Spleen (tissue), 11 donors: ENCODE results near the gene TJP1. TPM values are rescaled to one million over a fixed set of nuclear protein-coding genes. Genes with fewer than 3 reads are reported as not detected.

ENCODE experiments used
- DNase-seq: peaks from one replicate; pipeline ENCODE4 v3.0.0-alpha.2; 2020
- H3K27ac ChIP-seq, 8 donors: fragments of 200-600 bp; sonication (generic) in 7 of 8; 1 replicate in 4 of 8; 2 replicates in 4 of 8; pipeline versions ENCODE4 v1.5.0 to v1.8.0; 2016 to 2021; ENCODE audit warnings: inconsistent platforms in 4 of 8, mild to moderate bottlenecking in 4 of 8, moderate library complexity in 1 of 8
- H3K27me3 ChIP-seq, 7 donors: fragments of 200-600 bp; sonication (generic) in 6 of 7; replicated peaks in 1 of 7; 1 replicate in 4 of 7; 2 replicates in 3 of 7; pipeline versions ENCODE4 v1.5.0 to v1.8.0; 2016 to 2021; ENCODE audit warnings: inconsistent platforms in 3 of 7, mild to moderate bottlenecking in 1 of 7
- H3K36me3 ChIP-seq, 6 donors: fragments of 200-600 bp; sonication (generic) in 5 of 6; 1 replicate in 4 of 6; 2 replicates in 2 of 6; pipeline versions ENCODE4 v1.5.0 to v1.8.0; 2016 to 2021; ENCODE audit warnings: inconsistent platforms in 2 of 6
- H3K4me1 ChIP-seq, 6 donors: fragments of 200-600 bp; sonication (generic) in 5 of 6; 1 replicate in 3 of 6; 2 replicates in 3 of 6; pipeline versions ENCODE4 v1.5.0 to v1.8.0; 2016 to 2021; ENCODE audit warnings: inconsistent platforms in 3 of 6
- H3K4me3 ChIP-seq, 8 donors: fragments of 200-600 bp; sonication (generic) in 7 of 8; 1 replicate in 4 of 8; 2 replicates in 4 of 8; pipeline versions ENCODE4 v1.5.0 to v1.8.0; 2016 to 2021; ENCODE audit warnings: inconsistent platforms in 4 of 8, mild to moderate bottlenecking in 4 of 8, moderate library complexity in 2 of 8
- H3K9me3 ChIP-seq, 8 donors: fragments of 200-600 bp; sonication (generic) in 7 of 8; 1 replicate in 4 of 8; 2 replicates in 4 of 8; pipeline versions ENCODE4 v1.5.0 to v1.8.0; 2016 to 2021; ENCODE audit warnings: inconsistent platforms in 4 of 8
- CTCF ChIP-seq, 11 experiments: fragments of 200-600 bp in 7 of 11; fragments of 450-650 bp in 4 of 11; sonication (generic) in 4 of 11; IDR thresholded peaks in 8 of 11; conservative IDR thresholded peaks in 3 of 11; 1 replicate in 7 of 11; 2 replicates in 4 of 11; pipeline versions ENCODE4 v1.4.0 to v1.8.0; 2016 to 2021; ENCODE audit warnings: antibody characterized with exemption in 11 of 11, inconsistent platforms in 4 of 11, mild to moderate bottlenecking in 1 of 11
- POLR2A ChIP-seq, 3 donors: fragments of 450-650 bp; IDR thresholded peaks; one replicate each; pipeline ENCODE4 v1.5.1; 2017; ENCODE audit warnings: antibody characterized with exemption in 3 of 3, mild to moderate bottlenecking in 1 of 3
- POLR2AphosphoS5 ChIP-seq, 3 donors: sonication (generic); formaldehyde crosslinking; IDR thresholded peaks; one replicate each; pipeline ENCODE4 v1.5.1; 2017; ENCODE audit warnings: antibody characterized with exemption in 3 of 3
- WGBS, 5 donors: extraction: QIAGEN DNeasy Blood & Tissue Kit in 3 of 5; methylation state at CpG; one replicate each; pipeline versions ENCODE4 v1.1.5 to v1.1.7; 2013 to 2018; 5-methylcytosine and 5-hydroxymethylcytosine counted together
- intact Hi-C: fragments of 100-400 bp; cut with DNase I; formaldehyde crosslinking; loops from one replicate; pipeline ENCODE4 v1.15.0; 2023; ENCODE audit warnings: low total_unique reads
- polyA plus RNA-seq, 3 donors: library from polyadenylated mRNA; stranded (reverse); fragments of 200-250 nt; gene quantifications; one replicate each; pipeline ENCODE4 v1.2.1, GENCODE V29; 2013
- total RNA-seq, 7 donors: library from RNA; depleted of rRNA in 3 of 7; stranded (reverse); fragments of >200 nt in 3 of 7; fragmentation: NEBNext Ultra II Directional in 4 of 7; extraction: Animal tissue kit (Norgen Biotek cat#: 25700) in 4 of 7; gene quantifications; one replicate each; pipeline versions ENCODE4 v1.1.0 to v1.2.1, GENCODE V29; 2016 to 2021
- donor health status: healthy with polysubstance abuse.
- donor health status: DM: no; HTN: no; CAD: no; lungs with moderate emphysema.
- donor health status: DM: no; HTN: no; CAD: no.
- donor health status: Bipolar disorder and iron deficiency.
- donor health status: healthy.
- donor health status: DM: no; HTN: no; CAD: no.
- donor health status: DM: yes; HTN: yes; CAD: no.

The TJP1 gene
- total and polyA plus RNA-seq, 10 donors: 2.9 to 71.8 (median 49.7) TPM

- 57 to 69% (median 60%) methylated on average over 5 of the region's 5 CpGs for whole genome bisulfite sequencing, 5 donors
- DNase-seq: no peak
- H3K27ac ChIP-seq: no peak overlapping the region
These were observed 35.0 kb upstream of the TJP1 start for GRCh38 chr15:29857221-29857789.

GRCh38 chr15:29854413-29854812, 32.1 kb upstream of the TJP1 start:
- peaks cover 0 to 24% (median 14%) of the 10 kb centered on the region in 8 donors for H3K9me3 ChIP-seq
- TF ChIP-seq POLR2AphosphoS5 (IDR thresholded peaks at IDR 0.05): no peak
- no peaks in the 10 kb centered on the region for H3K27me3 ChIP-seq
- no peaks in the 10 kb centered on the region for H3K4me1 ChIP-seq
- intact Hi-C loops: no loop called here
- H3K27ac ChIP-seq: no peak overlapping the region
- no peak overlapping the region for H3K4me3 ChIP-seq
- no peaks in the 10 kb centered on the region for H3K36me3 ChIP-seq
- no peak for DNase-seq
- 55 to 74% (median 60%) methylated on average over 6 of the region's 6 CpGs for WGBS, 5 donors

More at GRCh38 chr15:29857221-29857789, 35.0 kb upstream of the TJP1 start:
- H3K4me3 ChIP-seq: no peak overlapping the region
- H3K9me3 ChIP-seq: no peaks in the 10 kb centered on the region
- no peaks in the 10 kb centered on the region for H3K27me3 ChIP-seq
- intact Hi-C loops: no loop called here
- TF ChIP-seq POLR2A (IDR thresholded peaks at IDR 0.05) (no peak), CTCF (IDR thresholded peaks at IDR 0.05 in 8 of 11, conservative IDR thresholded peaks at IDR 0.05 in 3 of 11) (no peak), POLR2AphosphoS5 (IDR thresholded peaks at IDR 0.05) (no peak)
- no peaks in the 10 kb centered on the region for H3K4me1 ChIP-seq
- no peaks in the 10 kb centered on the region for H3K36me3 ChIP-seq

GRCh38 chr15:29853211-29853987, 31.1 kb upstream of the TJP1 start:
- Histone ChIP-seq H3K4me3 (no peak overlapping the region), H3K27ac (no peak overlapping the region), H3K27me3 (no peaks in the 10 kb centered on the region), H3K36me3 (no peaks in the 10 kb centered on the region), H3K9me3 (peaks cover 0 to 30% (median 14%) of the 10 kb centered on the region in 8 donors), H3K4me1 (no peaks in the 10 kb centered on the region)
- intact Hi-C loops: no loop called here
- 91 to 96% (median 92%) methylated on average over 8 of the region's 8 CpGs for WGBS, 5 donors
- no peak for DNase-seq
- TF ChIP-seq CTCF (IDR thresholded peaks at IDR 0.05 in 8 of 11, conservative IDR thresholded peaks at IDR 0.05 in 3 of 11) (no peak), POLR2AphosphoS5 (IDR thresholded peaks at IDR 0.05) (no peak), POLR2A (IDR thresholded peaks at IDR 0.05) (no peak)

- DNase-seq: no peak
- H3K36me3 ChIP-seq: no peaks in the 10 kb centered on the region
- no peaks in the 10 kb centered on the region for H3K4me1 ChIP-seq
- intact Hi-C loops: no loop called here
- no peaks in the 10 kb centered on the region for H3K27me3 ChIP-seq
- 90 to 95% (median 91%) methylated on average over 3 of the region's 3 CpGs for WGBS, 5 donors
- peaks cover 0 to 42% (median 24%) of the 10 kb centered on the region in 8 donors for H3K9me3 ChIP-seq
- H3K27ac ChIP-seq: no peak overlapping the region
- H3K4me3 ChIP-seq: no peak overlapping the region
- TF ChIP-seq POLR2AphosphoS5 (IDR thresholded peaks at IDR 0.05) (no peak), CTCF (IDR thresholded peaks at IDR 0.05 in 8 of 11, conservative IDR thresholded peaks at IDR 0.05 in 3 of 11) (no peak), POLR2A (IDR thresholded peaks at IDR 0.05) (no peak)
These were observed 29.9 kb upstream of the TJP1 start for GRCh38 chr15:29852201-29852600.
